HG03571 (cell line): ENCODE measurements around the gene UBASH3A.

Experiments used
- ATAC-seq: cut with Tn5 transposase; IDR thresholded peaks from one replicate; pipeline ENCODE4 v1.9.1; 2021; ENCODE audit not compliant: unreplicated experiment

Gene UBASH3A, protein sequence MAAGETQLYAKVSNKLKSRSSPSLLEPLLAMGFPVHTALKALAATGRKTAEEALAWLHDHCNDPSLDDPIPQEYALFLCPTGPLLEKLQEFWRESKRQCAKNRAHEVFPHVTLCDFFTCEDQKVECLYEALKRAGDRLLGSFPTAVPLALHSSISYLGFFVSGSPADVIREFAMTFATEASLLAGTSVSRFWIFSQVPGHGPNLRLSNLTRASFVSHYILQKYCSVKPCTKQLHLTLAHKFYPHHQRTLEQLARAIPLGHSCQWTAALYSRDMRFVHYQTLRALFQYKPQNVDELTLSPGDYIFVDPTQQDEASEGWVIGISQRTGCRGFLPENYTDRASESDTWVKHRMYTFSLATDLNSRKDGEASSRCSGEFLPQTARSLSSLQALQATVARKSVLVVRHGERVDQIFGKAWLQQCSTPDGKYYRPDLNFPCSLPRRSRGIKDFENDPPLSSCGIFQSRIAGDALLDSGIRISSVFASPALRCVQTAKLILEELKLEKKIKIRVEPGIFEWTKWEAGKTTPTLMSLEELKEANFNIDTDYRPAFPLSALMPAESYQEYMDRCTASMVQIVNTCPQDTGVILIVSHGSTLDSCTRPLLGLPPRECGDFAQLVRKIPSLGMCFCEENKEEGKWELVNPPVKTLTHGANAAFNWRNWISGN

DNA sequence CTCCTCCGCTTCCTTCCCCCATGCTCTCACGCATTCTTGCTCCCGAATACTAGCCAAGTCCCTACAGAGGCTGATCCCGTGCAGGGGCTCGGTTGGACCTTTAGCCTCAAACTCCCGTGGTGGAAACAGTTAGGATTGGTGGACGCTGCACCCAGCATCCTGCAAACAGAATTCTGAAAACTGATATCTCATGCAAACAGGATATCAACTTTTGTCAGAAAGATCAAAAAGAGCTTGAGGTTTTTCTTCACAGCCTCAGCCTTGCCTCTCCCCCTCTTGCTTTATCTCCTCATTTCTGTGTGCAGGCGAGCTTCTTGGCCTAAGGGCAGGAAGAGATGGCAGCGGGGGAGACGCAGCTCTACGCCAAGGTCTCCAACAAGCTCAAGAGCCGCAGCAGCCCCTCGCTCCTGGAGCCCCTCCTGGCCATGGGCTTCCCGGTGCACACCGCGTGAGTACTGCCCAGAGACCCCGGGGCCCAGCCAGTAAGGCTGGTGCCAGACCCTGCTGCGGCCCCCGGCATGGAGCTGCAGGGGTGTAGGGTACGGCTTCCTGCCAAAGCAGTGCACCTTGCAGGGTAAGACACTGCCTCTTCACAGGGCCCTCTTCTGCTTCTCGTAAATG lies at the start of gene UBASH3A:
Gene UBASH3A (plus strand): TSS at position 292 of the 621 bp plus-strand sequence. CDS start 44 bp downstream, at position 336.
- ATAC-seq = no peak

DNA sequence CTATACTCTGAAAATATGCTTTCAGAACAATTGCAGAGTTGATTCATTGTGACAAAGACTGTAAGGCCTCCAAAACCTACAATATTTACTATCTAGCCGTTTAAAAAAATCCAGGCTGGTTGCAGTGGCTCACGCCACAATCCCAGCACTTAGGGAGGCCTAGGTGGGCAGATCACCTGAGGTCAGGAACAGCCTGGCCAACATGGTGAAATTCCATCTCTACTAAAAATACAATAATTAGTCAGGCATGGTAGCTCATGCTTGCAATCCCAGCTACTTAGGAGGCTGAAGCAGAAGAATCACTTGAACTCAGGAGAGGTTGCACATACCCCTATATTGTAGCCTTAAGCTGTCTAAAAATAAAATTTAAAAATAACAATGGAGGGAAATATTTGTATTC lies 47.7 kb upstream of the UBASH3A start:
- no peak for ATAC-seq

DNA sequence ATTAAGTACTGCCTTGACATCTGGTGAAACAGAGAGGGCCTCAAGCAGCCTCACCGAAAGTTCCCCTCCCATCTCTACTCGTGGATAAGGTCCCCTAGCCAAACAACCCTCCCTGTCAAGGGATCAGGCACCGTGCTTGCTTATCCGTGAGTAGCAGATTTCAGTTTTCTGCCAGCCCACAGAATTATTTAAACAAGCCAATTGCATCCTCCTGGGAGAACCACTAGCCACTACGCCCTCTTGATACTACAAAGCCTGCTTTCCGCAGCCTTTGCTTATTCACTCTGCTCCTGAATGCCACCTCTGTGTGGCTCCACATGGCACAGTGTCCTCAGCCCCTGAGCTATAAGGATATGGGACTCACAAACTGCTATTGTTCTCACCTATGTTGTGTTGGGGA lies 47.1 kb upstream of the UBASH3A start:
- ATAC-seq = no peak

DNA sequence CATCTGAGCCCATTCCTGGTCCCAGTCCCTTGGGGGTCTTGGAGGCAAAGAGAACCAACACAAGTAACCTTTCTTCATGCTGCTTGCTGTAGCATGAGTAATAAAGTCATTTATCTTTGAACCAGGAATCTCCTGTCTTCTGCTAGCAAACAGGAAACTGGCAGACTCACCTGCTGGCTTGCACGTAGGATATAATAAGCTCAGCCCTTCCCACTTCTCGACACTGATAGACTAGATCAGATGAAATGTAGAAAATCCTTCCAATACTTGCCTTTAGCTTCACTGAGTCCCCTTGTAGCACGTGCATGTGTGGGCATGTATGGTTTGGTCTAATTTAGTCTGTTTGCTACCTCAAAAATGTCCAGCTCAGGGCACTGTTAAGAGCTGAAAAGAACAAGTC lies 46.4 kb upstream of the UBASH3A start:
- no peak for ATAC-seq

DNA sequence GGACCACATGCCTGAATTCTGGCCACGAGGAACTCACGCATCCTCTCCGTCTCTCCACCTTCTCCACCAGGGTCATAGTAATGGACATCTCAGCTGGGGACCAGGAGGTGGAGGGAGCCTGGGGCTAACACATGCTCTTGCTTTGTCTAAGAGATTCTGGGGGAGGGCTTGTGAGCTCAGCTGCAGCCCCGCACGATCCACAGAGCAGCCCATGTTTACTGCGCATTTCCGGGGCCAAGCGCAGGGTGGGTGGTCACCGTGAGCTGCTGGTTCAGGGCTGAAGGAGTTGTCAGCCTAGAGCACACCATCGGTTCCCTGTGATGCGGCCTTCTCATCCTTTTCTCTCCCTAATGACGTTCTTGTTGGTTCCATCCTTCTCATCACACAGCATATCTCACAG lies 45.4 kb upstream of the UBASH3A start:
- no peak for ATAC-seq

DNA sequence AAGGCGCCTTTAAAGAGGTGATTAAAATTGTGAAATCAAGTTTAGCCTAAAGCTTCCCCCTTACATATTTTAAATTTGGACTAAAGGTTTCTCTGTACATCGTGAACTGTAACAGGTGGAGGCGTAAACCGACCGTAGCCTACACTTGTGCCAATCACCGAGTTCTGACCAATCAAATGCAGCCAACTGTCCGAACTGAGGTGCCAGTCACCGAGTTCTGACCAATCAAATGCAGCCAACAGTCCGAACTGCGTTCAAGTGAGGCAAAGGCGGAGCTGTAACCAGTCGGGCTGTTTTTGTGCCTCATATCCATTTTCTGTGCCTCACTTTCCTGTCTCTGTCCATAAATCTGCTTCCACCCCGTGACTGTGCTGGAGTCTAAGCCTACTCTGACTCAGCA lies 44.8 kb upstream of the UBASH3A start:
- no peak for ATAC-seq

DNA sequence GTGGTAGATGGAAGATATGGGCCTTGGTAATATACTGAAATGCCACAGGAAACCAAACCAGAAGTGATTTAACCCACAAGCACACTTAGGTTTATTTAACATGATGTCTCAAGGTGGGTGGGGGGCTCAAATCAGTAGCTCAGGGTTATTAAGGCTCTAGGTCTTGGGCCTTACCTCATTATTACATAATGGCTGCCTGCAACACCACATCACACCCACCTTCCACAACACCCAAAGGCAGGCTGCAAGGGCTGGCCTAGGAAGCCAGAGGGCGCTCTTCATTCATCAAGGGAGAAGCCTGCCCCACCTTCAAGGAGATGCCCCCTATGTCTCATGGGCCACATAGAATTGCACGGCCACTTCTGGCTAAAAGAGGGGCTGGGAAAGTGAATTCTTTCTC lies 43.4 kb upstream of the UBASH3A start:
- no peak for ATAC-seq

DNA sequence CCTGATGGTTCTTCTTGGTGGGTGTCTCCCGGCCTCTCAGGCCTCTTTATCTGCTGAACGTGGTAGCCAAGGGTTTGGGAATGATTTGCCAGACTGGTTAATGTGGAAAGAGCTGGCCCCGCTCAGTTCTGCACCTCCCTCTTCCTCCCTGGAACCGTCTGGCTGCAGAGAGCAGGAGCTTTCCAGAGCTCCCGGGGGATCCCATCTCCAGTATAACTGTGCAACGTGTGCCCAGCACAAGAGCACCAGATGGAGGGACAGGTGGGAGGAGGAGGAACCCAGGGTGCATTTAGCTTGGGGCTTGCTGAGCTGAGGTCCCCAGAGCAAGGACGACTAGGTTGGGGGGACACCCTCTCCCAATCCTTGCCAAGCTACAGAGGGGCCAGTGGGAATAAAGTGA lies 42.4 kb upstream of the UBASH3A start:
- no peak for ATAC-seq

DNA sequence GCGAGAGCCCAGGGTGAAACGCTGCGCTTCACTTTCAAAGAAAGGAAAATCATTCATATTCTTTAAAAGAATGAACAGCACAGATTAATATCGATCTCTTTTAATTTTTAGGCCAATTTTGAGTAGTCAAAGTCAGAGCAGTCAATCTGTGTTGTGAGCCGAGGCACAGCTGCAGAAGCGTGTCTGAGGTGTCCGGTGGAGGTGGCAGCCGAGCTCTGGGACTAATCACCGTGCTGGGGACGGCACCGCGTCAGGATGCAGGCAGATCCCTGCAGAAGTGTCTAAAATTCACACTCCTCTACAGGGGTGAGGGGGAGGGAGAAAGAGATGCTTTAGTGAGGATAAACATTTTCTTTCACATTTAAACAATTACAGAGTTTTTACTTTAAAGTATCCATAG lies 41.5 kb upstream of the UBASH3A start:
- no peak for ATAC-seq

DNA sequence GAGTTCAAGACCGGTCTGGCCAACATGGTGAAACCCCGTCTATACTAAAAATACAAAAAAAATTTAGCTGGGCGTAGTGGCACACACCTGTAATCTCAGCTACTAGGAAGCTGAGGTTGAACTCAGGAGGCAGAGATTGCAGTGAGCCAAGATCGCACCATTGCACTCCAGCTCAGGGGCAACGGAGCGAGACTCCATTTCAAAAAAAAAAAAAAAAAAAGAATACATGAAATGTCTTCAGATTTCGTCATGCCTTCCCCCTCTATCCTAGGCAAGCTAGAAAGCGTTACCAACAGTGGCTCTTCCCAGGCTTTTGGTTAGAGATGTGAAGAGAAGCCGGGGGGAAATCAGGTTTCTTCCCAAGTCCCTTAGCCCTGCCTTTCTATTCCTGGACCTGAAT lies 41.0 kb upstream of the UBASH3A start:
- no peak for ATAC-seq

DNA sequence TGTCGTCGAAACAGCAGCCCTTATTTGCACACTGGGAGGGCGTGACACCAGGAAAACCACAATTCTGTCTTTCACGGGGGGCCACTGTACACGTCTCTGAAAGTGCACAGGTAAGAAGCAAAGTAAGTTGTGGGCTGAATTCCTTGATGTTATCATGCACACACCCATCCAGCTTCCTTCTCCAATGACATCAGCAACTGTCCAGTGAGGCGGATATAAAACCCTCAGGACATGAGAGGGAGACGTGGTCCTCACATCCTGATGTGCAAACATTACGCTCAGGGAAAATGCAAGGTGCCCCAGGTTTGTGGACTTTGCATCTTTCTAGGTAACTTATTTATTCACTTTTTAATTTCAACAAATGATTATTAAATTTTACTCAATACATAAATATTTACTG lies 40.4 kb upstream of the UBASH3A start:
- ATAC-seq = no peak

DNA sequence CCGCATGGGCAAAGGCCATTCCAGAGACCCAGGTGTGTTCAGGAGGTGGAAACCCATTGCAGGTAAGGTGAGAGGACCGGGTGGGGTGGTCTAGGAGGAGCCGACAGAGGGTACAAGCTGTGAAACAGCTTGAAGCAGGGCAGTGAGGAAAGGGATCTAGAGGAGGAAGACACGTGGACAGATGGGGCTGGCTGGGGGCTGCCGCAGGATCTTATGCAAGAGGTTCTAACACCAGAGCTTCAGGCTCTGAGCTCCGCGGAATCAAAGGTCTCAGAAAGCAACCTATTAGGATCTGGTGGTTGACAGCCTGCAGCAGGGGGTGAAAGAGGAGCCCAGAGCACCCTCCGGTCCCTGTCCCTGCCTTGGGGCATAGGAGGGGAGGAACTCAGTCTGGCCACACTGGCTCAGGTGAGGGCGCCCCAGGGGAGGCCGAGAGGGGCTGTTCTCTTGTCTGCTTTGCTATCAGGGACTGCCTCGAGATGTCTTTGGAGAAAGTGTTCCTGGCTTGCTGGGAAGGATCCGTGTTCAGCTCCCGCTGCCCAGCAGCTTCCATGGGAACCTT lies 39.3 kb upstream of the UBASH3A start:
- ATAC-seq = no peak

DNA sequence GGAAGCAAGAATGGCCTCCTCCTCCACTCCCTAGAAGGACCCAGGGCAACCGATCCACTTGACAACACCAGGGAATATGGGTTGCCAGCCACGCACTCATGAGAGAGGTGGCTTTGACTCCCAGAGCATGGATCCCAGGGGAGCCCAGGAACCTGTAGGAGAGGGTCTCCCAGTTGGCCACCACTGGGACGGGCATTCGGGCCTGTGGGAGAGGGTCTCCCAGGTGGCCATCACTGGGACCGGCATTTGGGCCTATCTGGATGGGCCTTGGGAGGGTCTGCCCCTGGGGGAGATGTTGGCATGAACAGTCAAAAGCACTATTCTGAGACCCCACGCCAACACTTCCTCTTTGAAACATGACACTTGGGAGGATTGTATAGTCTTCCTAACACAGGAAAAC lies 37.9 kb upstream of the UBASH3A start:
- ATAC-seq = no peak

DNA sequence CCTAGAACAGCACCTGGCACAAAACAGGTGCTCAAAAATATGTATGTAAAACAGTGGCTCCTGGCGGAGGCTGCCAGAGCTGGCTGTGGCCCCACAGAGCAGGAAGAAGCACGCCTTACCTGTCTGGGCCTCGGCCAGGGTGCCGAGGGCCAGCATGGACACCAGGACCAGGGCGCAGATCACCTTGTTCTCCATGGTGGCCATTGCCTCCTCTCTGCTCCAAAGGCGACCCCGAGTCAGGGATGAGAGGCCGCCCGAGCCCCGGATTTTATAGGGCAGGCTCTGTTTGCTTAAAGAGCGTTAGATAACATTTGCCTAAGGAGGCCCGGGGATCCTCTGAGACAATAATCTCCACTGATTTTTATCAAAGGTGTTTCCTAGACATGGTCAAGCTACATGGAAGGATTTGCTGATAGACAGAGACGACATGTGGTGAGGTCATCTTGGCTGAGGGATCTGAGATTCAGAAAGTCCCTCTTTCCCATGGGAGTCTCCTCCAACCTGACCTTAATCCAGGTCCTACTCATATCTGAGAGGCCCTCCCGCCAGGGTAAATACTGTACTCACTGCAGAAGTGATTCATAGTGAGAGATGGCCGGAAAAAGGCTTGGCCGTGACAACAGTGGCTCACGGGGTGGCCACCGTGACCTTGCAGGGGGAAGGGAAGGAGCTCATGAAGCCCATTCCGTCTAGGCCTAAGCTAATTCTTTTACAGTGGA lies 37.3 kb upstream of the UBASH3A start, which contains the start of gene TFF1:
Gene TFF1 (minus strand): TSS at position 244 of the 719 bp plus-strand sequence. CDS start 40 bp downstream, at position 204.
- ATAC-seq = no peak

DNA sequence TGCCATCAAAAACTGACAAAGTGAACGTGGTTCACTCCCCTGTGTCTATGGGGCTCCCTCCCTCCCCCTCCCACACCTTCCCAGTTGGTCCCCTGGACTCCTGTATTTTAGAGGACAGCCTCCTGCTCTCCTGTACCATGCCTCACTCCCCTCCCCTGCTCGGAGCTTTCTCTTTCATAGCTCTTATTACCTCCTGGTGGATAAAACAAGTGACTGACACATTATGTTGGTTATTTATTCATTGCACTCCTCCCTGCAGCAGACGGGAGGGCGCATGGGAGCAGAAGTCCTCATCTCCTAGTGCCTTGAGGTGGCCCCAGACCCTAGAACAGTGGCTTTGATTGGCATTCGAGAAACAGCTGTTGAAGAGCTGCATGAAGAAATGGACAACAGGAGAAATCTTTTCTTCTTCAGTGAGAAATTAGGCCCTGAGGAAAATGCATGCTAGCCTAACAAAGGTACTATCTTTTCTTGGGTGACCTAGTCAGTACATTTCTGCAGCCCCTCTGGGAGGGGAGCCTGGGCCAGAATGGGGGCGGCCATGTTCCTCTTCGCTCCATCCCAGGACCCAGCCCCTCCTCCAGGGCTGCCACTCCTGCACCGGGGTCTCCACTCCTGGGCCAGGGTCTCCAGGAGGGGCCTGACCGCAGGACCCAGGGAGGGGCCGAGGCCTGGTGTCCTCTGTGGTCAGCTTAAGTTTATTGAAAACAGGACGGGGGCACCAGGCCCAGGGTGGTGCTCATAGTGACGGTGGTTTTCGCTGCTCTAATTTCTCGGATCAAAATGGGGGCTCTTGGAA lies 36.1 kb upstream of the UBASH3A start:
- ATAC-seq = no peak

DNA sequence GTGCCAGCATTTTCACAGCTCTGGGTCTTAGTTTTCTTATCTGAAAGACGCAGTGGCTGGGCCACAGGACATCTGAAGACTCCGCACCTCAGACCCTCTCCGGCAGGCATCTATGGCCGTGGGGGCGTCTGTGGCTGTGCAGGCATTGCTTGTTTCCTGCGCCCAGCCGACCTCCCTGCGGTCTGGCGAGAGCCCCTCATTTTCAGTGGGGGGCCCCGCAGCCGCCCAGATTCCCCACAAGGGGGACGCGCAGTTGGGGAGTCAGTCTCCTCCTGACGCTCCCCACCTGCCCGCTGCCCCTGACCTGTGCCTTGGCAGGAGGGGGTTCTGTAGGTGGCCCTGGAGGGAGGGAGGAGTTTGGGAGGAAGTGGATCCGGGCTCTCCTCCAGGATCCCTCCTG lies 33.9 kb upstream of the UBASH3A start:
- no peak for ATAC-seq

DNA sequence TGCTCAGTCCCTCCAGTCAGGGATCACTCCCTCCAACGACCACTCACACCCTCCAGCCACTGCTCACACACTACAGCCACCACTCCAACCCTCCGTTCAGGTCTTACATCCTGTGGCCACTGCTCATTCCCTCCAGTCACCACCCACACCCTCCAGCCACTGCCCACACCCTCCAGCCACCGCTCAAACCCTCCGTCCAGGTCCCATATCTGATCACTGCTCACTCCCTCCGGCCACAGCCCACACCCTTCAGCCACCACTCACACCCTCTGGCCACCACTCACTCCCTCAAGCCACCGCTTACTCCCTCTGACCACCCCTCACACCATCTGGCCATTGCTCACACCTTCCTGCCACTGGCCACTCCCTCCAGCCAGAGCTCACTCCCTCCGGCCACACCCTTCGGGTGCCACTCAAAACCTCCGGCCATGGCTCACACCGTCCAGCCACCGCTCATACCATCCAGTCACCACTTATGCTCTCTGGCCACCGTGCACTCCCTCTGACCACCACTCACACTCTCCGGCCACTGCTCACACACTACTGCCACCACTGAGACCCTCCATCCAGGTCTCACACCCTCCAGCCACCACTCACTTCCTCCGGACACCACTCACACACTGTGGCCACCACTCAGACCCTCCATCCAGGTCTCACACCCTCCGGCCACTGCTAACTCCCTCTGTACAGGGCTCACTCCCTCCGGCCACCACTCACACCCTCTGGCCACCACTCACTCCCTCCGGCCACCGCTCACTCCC lies 32.6 kb upstream of the UBASH3A start:
- ATAC-seq = no peak

DNA sequence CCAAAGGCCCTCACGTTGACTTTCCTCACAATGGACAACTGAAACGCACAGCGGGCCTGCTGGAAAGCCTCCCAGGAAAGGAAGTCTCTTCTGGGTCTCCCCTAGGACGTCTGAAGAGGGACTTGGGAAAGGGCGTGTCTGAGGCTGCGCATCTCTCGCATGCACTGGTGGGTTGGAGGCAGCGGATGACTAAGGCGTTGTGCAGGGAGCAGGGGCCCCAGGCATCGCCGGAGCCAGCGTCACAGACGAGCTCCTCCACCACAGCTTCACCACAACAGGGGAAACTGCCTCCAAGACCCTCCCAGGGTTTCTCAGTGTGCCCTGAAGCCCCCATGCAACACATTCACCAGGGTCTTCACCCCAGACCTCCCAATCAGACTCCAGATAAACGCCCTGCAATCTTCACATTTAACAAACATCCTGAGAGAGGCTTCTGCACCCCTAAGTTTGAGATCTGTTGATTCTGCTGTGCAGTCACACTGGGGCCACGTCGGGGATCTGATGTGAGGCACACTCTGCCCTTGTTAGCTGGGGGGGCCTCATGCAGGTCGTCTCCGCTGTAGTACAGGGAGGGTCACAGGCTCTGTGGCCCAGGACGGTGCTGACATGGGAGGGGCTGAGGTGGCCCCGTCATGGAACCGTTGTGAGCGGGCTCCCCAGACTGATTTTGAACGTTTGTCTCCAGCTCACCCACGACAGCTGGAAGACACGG lies 30.4 kb upstream of the UBASH3A start:
- ATAC-seq = no peak

DNA sequence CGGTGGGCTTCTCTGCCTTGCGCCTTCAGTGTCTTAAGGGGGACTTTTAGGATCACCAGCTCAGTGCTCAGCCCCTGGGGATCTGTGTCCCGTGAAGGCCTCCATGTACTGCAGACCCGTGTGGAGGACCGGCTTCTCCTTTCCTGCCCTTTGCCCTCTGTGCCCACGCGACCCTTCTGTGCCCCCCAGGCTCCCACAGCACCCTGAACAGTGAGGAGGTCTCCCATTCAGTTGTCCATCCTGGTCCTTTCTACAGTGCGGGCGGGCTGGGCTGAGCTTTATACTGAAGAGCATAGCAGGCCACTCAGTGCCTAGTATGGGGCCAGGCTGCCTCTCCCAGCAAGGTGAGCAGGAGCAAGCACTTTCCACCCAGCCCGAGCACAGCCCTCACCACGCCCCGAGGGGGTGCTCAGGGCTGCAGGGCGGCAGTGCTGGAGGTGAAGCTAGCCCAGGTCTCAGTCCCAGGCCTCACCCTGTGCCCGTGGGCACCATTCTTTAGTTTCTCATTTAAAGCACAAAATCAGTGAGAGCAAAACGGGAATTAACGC lies 29.7 kb upstream of the UBASH3A start:
- ATAC-seq = no peak
